HG03342 (cell line): ENCODE measurements around the gene KSR1.

Source experiments
- ATAC-seq: cut with Tn5 transposase; IDR thresholded peaks from one replicate; pipeline ENCODE4 v1.9.1; 2021; ENCODE audit warnings: mild to moderate bottlenecking, moderate library complexity; ENCODE audit not compliant: unreplicated experiment

The KSR1 gene

GRCh38 chr17:27603421-27603770 lies 147.1 kb downstream of the KSR1 start:
- ATAC-seq: no peak

- no peak for ATAC-seq
Measured at GRCh38 chr17:27603880-27604794, 147.9 kb downstream of the KSR1 start.

GRCh38 chr17:27605409-27605808 lies 149.2 kb downstream of the KSR1 start:
- no peak for ATAC-seq

GRCh38 chr17:27607521-27608091 lies 151.4 kb downstream of the KSR1 start:
- ATAC-seq: no peak

GRCh38 chr17:27608328-27609230 lies 152.3 kb downstream of the KSR1 start:
- no peak for ATAC-seq

- ATAC-seq: no peak
Measured at GRCh38 chr17:27609611-27610303, 153.5 kb downstream of the KSR1 start.

- ATAC-seq: no peak
Measured at GRCh38 chr17:27610304-27610677, 154.0 kb downstream of the KSR1 start.

GRCh38 chr17:27612160-27612770 lies 156.0 kb downstream of the KSR1 start:
- ATAC-seq: no peak

GRCh38 chr17:27613433-27613832 lies 157.2 kb downstream of the KSR1 start:
- no peak for ATAC-seq

GRCh38 chr17:27615121-27615520 lies 158.9 kb downstream of the KSR1 start:
- no peak for ATAC-seq

- ATAC-seq: no peak
Measured at GRCh38 chr17:27616414-27616813, 160.2 kb downstream of the KSR1 start.

GRCh38 chr17:27618417-27618816 lies 162.2 kb downstream of the KSR1 start:
- ATAC-seq: no peak

GRCh38 chr17:27620721-27621120 lies 164.5 kb downstream of the KSR1 start:
- ATAC-seq: no peak

- ATAC-seq: no peak
Measured at GRCh38 chr17:27621536-27621935, 165.3 kb downstream of the KSR1 start.

- ATAC-seq: no peak
Measured at GRCh38 chr17:27621942-27622559, 165.8 kb downstream of the KSR1 start.

- ATAC-seq: no peak
Measured at GRCh38 chr17:27622986-27623385, 166.7 kb downstream of the KSR1 start.

GRCh38 chr17:27623614-27624013 lies 167.4 kb downstream of the KSR1 start:
- no peak for ATAC-seq

GRCh38 chr17:27624539-27624938 lies 168.3 kb downstream of the KSR1 start:
- ATAC-seq: no peak

- ATAC-seq: no peak
Measured at GRCh38 chr17:27625856-27626255, 169.6 kb downstream of the KSR1 start.

- no peak for ATAC-seq
Measured at GRCh38 chr17:27627514-27627913, 171.3 kb downstream of the KSR1 start.
